ENCODE results near the gene EVI5.

- TF ChIP-seq CTCF (conservative IDR thresholded peaks at IDR 0.05; ENCODE audit: low read depth, low read length): no peak
- TF ChIP-seq EZH2phosphoT487 (IDR thresholded peaks at IDR 0.05; ENCODE audit: borderline replicate concordance, low read length): no peak
- TF ChIP-seq EZH2 (IDR thresholded peaks at IDR 0.05; ENCODE audit: low read length, unreplicated experiment): no peak
Observed at GRCh38 chr1:92795166-92795565, 10.3 kb upstream of the EVI5 start.

Measured in PC-3 (cell line).